Effector CD4-positive, alpha-beta T cell (primary cell): ENCODE data around the gene CABCOCO1.
"Not testable (repeated sequence)": the region's sequence is repeated elsewhere in the genome, so short reads cannot be mapped to it uniquely, and the experiment has no call there.

Source experiments
- DNase-seq: peaks from one replicate; pipeline ENCODE4 v3.0.0-alpha.2; 2020

Gene CABCOCO1

GRCh38 chr10:61721431-61721830 lies 58.7 kb downstream of the CABCOCO1 start:
- no peak for DNase-seq

- not testable (repeated sequence) for DNase-seq
These were observed 62.5 kb downstream of the CABCOCO1 start for GRCh38 chr10:61725221-61725620.

- no peak for DNase-seq
These were observed 66.9 kb downstream of the CABCOCO1 start for GRCh38 chr10:61729596-61729995.

- no peak for DNase-seq
These were observed 67.9 kb downstream of the CABCOCO1 start for GRCh38 chr10:61730671-61731070.

- no peak for DNase-seq
These were observed 68.9 kb downstream of the CABCOCO1 start for GRCh38 chr10:61731638-61732037.

- DNase-seq = no peak
These were observed 70.0 kb downstream of the CABCOCO1 start for GRCh38 chr10:61732629-61733278.

- no peak for DNase-seq
These were observed 70.7 kb downstream of the CABCOCO1 start for GRCh38 chr10:61733358-61733940.

- no peak for DNase-seq
These were observed 73.2 kb downstream of the CABCOCO1 start for GRCh38 chr10:61735882-61736281.

GRCh38 chr10:61737455-61737854 lies 74.7 kb downstream of the CABCOCO1 start:
- not testable (repeated sequence) for DNase-seq

- no peak for DNase-seq
These were observed 80.1 kb downstream of the CABCOCO1 start for GRCh38 chr10:61742812-61743211.

GRCh38 chr10:61744469-61744868 lies 81.7 kb downstream of the CABCOCO1 start:
- DNase-seq = no peak

GRCh38 chr10:61746377-61746776 lies 83.6 kb downstream of the CABCOCO1 start:
- no peak for DNase-seq

GRCh38 chr10:61747307-61747706 lies 84.6 kb downstream of the CABCOCO1 start:
- no peak for DNase-seq

- DNase-seq = no peak
These were observed 86.6 kb downstream of the CABCOCO1 start for GRCh38 chr10:61749291-61749690.

GRCh38 chr10:61750943-61751471 lies 88.3 kb downstream of the CABCOCO1 start:
- DNase-seq = peak; percentile 48

- DNase-seq = no peak
These were observed 88.9 kb downstream of the CABCOCO1 start for GRCh38 chr10:61751599-61751998.

- DNase-seq = no peak
These were observed 89.6 kb downstream of the CABCOCO1 start for GRCh38 chr10:61752111-61753011.

GRCh38 chr10:61753453-61753852 lies 90.7 kb downstream of the CABCOCO1 start:
- no peak for DNase-seq

GRCh38 chr10:61754587-61755550 lies 92.1 kb downstream of the CABCOCO1 start:
- no peak for DNase-seq

GRCh38 chr10:61757001-61757400 lies 94.3 kb downstream of the CABCOCO1 start:
- no peak for DNase-seq

- DNase-seq = no peak
These were observed 95.0 kb downstream of the CABCOCO1 start for GRCh38 chr10:61757525-61758397.
